Ascending aorta (tissue), 2 donors: ENCODE measurements around the gene LAMA5. TPM values are rescaled to one million over a fixed set of nuclear protein-coding genes. Genes with fewer than 3 reads are reported as not detected.

Experiments used
- DNase-seq, 2 donors: peaks; one replicate each; pipeline ENCODE4 v3.0.0-alpha.2; 2019; ENCODE audit warnings: low spot score in 2 of 2
- H3K27ac ChIP-seq, 2 donors: fragments of 200-600 bp; sonication (generic); one replicate each; pipeline ENCODE4 v1.5.1; 2016 to 2017; ENCODE audit warnings: mild to moderate bottlenecking in 1 of 2
- H3K27me3 ChIP-seq: fragments of 200-600 bp; sonication (generic); one replicate; pipeline ENCODE4 v1.5.1; 2017
- H3K36me3 ChIP-seq, 2 donors: fragments of 200-600 bp; sonication (generic); one replicate each; pipeline ENCODE4 v1.5.1; 2016
- H3K4me1 ChIP-seq, 2 donors: fragments of 200-600 bp; sonication (generic); one replicate each; pipeline ENCODE4 v1.5.1; 2016 to 2017; ENCODE audit warnings: mild to moderate bottlenecking in 1 of 2
- H3K4me3 ChIP-seq, 2 donors: fragments of 200-600 bp; sonication (generic); one replicate each; pipeline ENCODE4 v1.5.1; 2016 to 2017; ENCODE audit warnings: mild to moderate bottlenecking in 1 of 2
- H3K9me3 ChIP-seq, 2 donors: fragments of 200-600 bp; sonication (generic); one replicate each; pipeline ENCODE4 v1.5.1; 2016
- CTCF ChIP-seq, 3 experiments: fragments of 200-600 bp in 2 of 3; fragments of 450-650 bp in 1 of 3; sonication (generic) in 2 of 3; IDR thresholded peaks; one replicate each; pipeline ENCODE4 v1.5.1; 2016 to 2019; ENCODE audit warnings: antibody characterized with exemption in 3 of 3, mild to moderate bottlenecking in 1 of 3, moderate library complexity in 1 of 3
- intact Hi-C: fragments of 100-400 bp; cut with DNase I; formaldehyde crosslinking; loops from one replicate; pipeline ENCODE4 v1.15.1; 2023
- total RNA-seq: library from RNA; depleted of rRNA; stranded (reverse); fragments of >200 nt; gene quantifications from one replicate; pipeline ENCODE4 v1.1.0, GENCODE V29; 2016

The LAMA5 gene
- total RNA-seq, 1 donor from 2014 or later: 469 TPM

GRCh38 chr20:62272200-62272599, 94.9 kb downstream of the LAMA5 start:
- H3K4me1 ChIP-seq: no peaks in the 10 kb centered on the region
- no peaks in the 10 kb centered on the region for H3K27me3 ChIP-seq
- DNase-seq: no peak
- intact Hi-C loops: no loop called here
- TF ChIP-seq CTCF (IDR thresholded peaks at IDR 0.05): no peak
- no peak overlapping the region for H3K4me3 ChIP-seq
- H3K27ac ChIP-seq: no peak overlapping the region
- H3K9me3 ChIP-seq: no peaks in the 10 kb centered on the region
- peaks cover 46 to 57% of the 10 kb centered on the region in 2 donors for H3K36me3 ChIP-seq

- H3K4me1 ChIP-seq: no peaks in the 10 kb centered on the region
- no peaks in the 10 kb centered on the region for H3K27me3 ChIP-seq
- no peak for DNase-seq
- H3K9me3 ChIP-seq: no peaks in the 10 kb centered on the region
- peaks cover 44 to 63% of the 10 kb centered on the region in 2 donors for H3K36me3 ChIP-seq
- no peak overlapping the region for H3K4me3 ChIP-seq
- intact Hi-C loops: no loop called here
- H3K27ac ChIP-seq: no peak overlapping the region
- TF ChIP-seq CTCF (IDR thresholded peaks at IDR 0.05): no peak
Observed at GRCh38 chr20:62269871-62270270, 97.2 kb downstream of the LAMA5 start.

GRCh38 chr20:62269378-62269777, 97.7 kb downstream of the LAMA5 start:
- peaks cover 49 to 64% of the 10 kb centered on the region in 2 donors for H3K36me3 ChIP-seq
- H3K27me3 ChIP-seq: no peaks in the 10 kb centered on the region
- intact Hi-C loops: no loop called here
- no peak overlapping the region for H3K4me3 ChIP-seq
- no peaks in the 10 kb centered on the region for H3K9me3 ChIP-seq
- no peaks in the 10 kb centered on the region for H3K4me1 ChIP-seq
- H3K27ac ChIP-seq: no peak overlapping the region
- no peak for DNase-seq
- no peak for TF ChIP-seq CTCF (IDR thresholded peaks at IDR 0.05)

- Histone ChIP-seq H3K27ac (no peak overlapping the region), H3K36me3 (peaks cover 49 to 64% of the 10 kb centered on the region in 2 donors), H3K27me3 (no peaks in the 10 kb centered on the region), H3K9me3 (no peaks in the 10 kb centered on the region), H3K4me1 (no peaks in the 10 kb centered on the region), H3K4me3 (no peak overlapping the region)
- TF ChIP-seq CTCF (IDR thresholded peaks at IDR 0.05): no peak
- intact Hi-C loops: no loop called here
- no peak for DNase-seq
Observed at GRCh38 chr20:62268228-62268900, 98.7 kb downstream of the LAMA5 start.

- no peaks in the 10 kb centered on the region for H3K27me3 ChIP-seq
- peaks cover 48 to 64% of the 10 kb centered on the region in 2 donors for H3K36me3 ChIP-seq
- DNase-seq: no peak
- H3K9me3 ChIP-seq: no peaks in the 10 kb centered on the region
- no peak overlapping the region for H3K27ac ChIP-seq
- no peak overlapping the region for H3K4me3 ChIP-seq
- no peak for TF ChIP-seq CTCF (IDR thresholded peaks at IDR 0.05)
- intact Hi-C loops: no loop called here
- H3K4me1 ChIP-seq: no peaks in the 10 kb centered on the region
Observed at GRCh38 chr20:62267543-62267942, 99.6 kb downstream of the LAMA5 start.

GRCh38 chr20:62266851-62267250, 100.3 kb downstream of the LAMA5 start:
- intact Hi-C loops: no loop called here
- no peak overlapping the region for H3K27ac ChIP-seq
- no peak overlapping the region for H3K4me3 ChIP-seq
- no peak for DNase-seq
- TF ChIP-seq CTCF (IDR thresholded peaks at IDR 0.05): no peak
- no peaks in the 10 kb centered on the region for H3K9me3 ChIP-seq
- peaks cover 48 to 64% of the 10 kb centered on the region in 2 donors for H3K36me3 ChIP-seq
- H3K27me3 ChIP-seq: no peaks in the 10 kb centered on the region
- no peaks in the 10 kb centered on the region for H3K4me1 ChIP-seq
